HepG2 (cell line): ENCODE data around the gene HPCAL1. TPM values are rescaled to one million over a fixed set of nuclear protein-coding genes. Genes with fewer than 3 reads are reported as not detected.

Experiments used
- AKAP8 ChIP-seq: sonication (generic); formaldehyde crosslinking; IDR thresholded peaks from 2 replicates; pipeline ENCODE4 v1.5.1; 2020; ENCODE audit warnings: mild to moderate bottlenecking, missing genetic modification reagents
- ARID3A ChIP-seq: IDR thresholded peaks from 2 replicates; pipeline ENCODE4 v1.6.1; 2012; ENCODE audit warnings: low read depth, low read length, improper control_type of control experiment
- BRF2 ChIP-seq: sonication (generic); formaldehyde crosslinking; IDR thresholded peaks from 2 replicates; pipeline ENCODE4 v1.8.1; 2022; ENCODE audit warnings: mild to moderate bottlenecking, missing genetic modification reagents
- FOXA3 ChIP-seq: IDR thresholded peaks from 2 replicates; pipeline ENCODE4 v1.6.1; 2016; ENCODE audit warnings: missing genetic modification reagents, missing compliant biosample characterization
- GMEB1 ChIP-seq: sonication (generic); formaldehyde crosslinking; IDR thresholded peaks from 2 replicates; pipeline ENCODE4 v1.5.1; 2020; ENCODE audit warnings: missing genetic modification reagents, mild to moderate bottlenecking, borderline replicate concordance
- HMG20B ChIP-seq: conservative IDR thresholded peaks from 2 replicates; pipeline ENCODE4 v1.6.1; 2016; ENCODE audit warnings: missing genetic modification reagents, missing compliant biosample characterization
- MED8 ChIP-seq: sonication (generic); formaldehyde crosslinking; IDR thresholded peaks from 2 replicates; pipeline ENCODE4 v1.8.1; 2023; ENCODE audit warnings: mild to moderate bottlenecking, missing genetic modification reagents; ENCODE audit not compliant: insufficient replicate concordance
- NR0B2 ChIP-seq: sonication (generic); formaldehyde crosslinking; IDR thresholded peaks from 2 replicates; pipeline ENCODE4 v1.4.0; 2020; ENCODE audit warnings: mild to moderate bottlenecking, missing genetic modification reagents
- RBM39 ChIP-seq: fragments of 200-400 bp; formaldehyde crosslinking; IDR thresholded peaks from one replicate; pipeline ENCODE4 v1.6.1; 2018; ENCODE audit warnings: antibody characterized with exemption, mild to moderate bottlenecking, low read depth, low read length; ENCODE audit not compliant: poor library complexity, severe bottlenecking
- RORA ChIP-seq: sonication (generic); formaldehyde crosslinking; IDR thresholded peaks from 2 replicates; pipeline ENCODE4 v1.5.0; 2020; ENCODE audit warnings: mild to moderate bottlenecking, missing genetic modification reagents, moderate library complexity
- TAF1 ChIP-seq: sonication (generic); formaldehyde crosslinking; IDR thresholded peaks from 2 replicates; pipeline ENCODE4 v1.4.0; 2020; ENCODE audit warnings: missing genetic modification reagents
- TSC22D2 ChIP-seq: sonication (generic); formaldehyde crosslinking; IDR thresholded peaks from 2 replicates; pipeline ENCODE4 v1.5.1; 2020; ENCODE audit warnings: missing genetic modification reagents, mild to moderate bottlenecking, borderline replicate concordance
- ZBTB2 ChIP-seq: sonication (generic); formaldehyde crosslinking; IDR thresholded peaks from 2 replicates; pipeline ENCODE4 v1.8.0; 2022; ENCODE audit warnings: low read depth, missing genetic modification reagents
- ZBTB21 ChIP-seq: sonication (generic); formaldehyde crosslinking; IDR thresholded peaks from 2 replicates; pipeline ENCODE4 v1.4.0; 2020; ENCODE audit warnings: missing genetic modification reagents
- ZMYM4 ChIP-seq: sonication (generic); formaldehyde crosslinking; IDR thresholded peaks from 2 replicates; pipeline ENCODE4 v1.8.1; 2023; ENCODE audit warnings: mild to moderate bottlenecking, missing genetic modification reagents
- ZNF180 ChIP-seq: sonication (generic); formaldehyde crosslinking; IDR thresholded peaks from 2 replicates; pipeline ENCODE4 v1.4.0; 2020; ENCODE audit warnings: low read depth, missing genetic modification reagents, borderline replicate concordance
- ZNF44 ChIP-seq: sonication (generic); formaldehyde crosslinking; IDR thresholded peaks from 2 replicates; pipeline ENCODE4 v1.5.1; 2020; ENCODE audit warnings: mild to moderate bottlenecking, missing genetic modification reagents
- ZNF501 ChIP-seq: sonication (generic); formaldehyde crosslinking; IDR thresholded peaks from 2 replicates; pipeline ENCODE4 v1.5.1; 2020; ENCODE audit warnings: mild to moderate bottlenecking, moderate library complexity, missing genetic modification reagents
- ZNF547 ChIP-seq: sonication (generic); formaldehyde crosslinking; IDR thresholded peaks from 2 replicates; pipeline ENCODE4 v1.5.1; 2020; ENCODE audit warnings: mild to moderate bottlenecking, missing genetic modification reagents
- polyA plus RNA-seq, 8 experiments: library from polyadenylated mRNA; depleted of rRNA in 3 of 8; stranded (reverse) in 7 of 8; unstranded in 1 of 8; fragments of >200 nt; fragmentation: Illumina TruSeq in 4 of 8; extraction: Trizol in 4 of 8; gene quantifications; 2 replicates each; pipeline versions ENCODE4 v1.2.1 to v1.2.3, GENCODE V29; 2011 to 2016; ENCODE audit warnings: low read depth in 4 of 8, missing spikeins in 1 of 8, mixed read lengths in 1 of 8; ENCODE audit not compliant: insufficient read depth in 1 of 8
- total RNA-seq, 5 experiments: library from RNA; depleted of rRNA; stranded (reverse); fragments of >200 nt; fragmentation: Illumina TruSeq; extraction: Trizol; gene quantifications; 2 replicates each; pipeline ENCODE4 v1.2.3, GENCODE V29; 2016; ENCODE audit warnings: low read depth in 1 of 5

HPCAL1 gene
- total and polyA plus RNA-seq, 2 of the 13 experiments (the other 11 are each of a cell fraction or from before 2014, with no cell fraction given) = 29.5 to 29.9 TPM

GRCh38 chr2:10300997-10301940, 1.4 kb upstream of the HPCAL1 start (continued):
- TF ChIP-seq BRF2 (no peak), FOXA3 (CRISPR knock-in tag) (peak; percentile 93), ZMYM4 (peak; percentile 63), NR0B2 (CRISPR knock-in tag) (peak; percentile 30; the same call in 1 of the 2 replicates), HMG20B (CRISPR knock-in tag) (no peak), RORA (CRISPR knock-in tag) (no peak), ZNF501 (CRISPR knock-in tag) (peak; percentile 94), ZNF44 (CRISPR knock-in tag) (no peak; the same call in 1 of the 2 replicates), ARID3A (no peak), ZNF180 (no peak), TSC22D2 (CRISPR knock-in tag) (peak; percentile 37; the same call in 1 of the 2 replicates), TAF1 (CRISPR knock-in tag) (peak; percentile 34; the same call in 1 of the 2 replicates), ZNF547 (CRISPR knock-in tag) (no peak; the same call in 1 of the 2 replicates), ZBTB2 (peak; percentile 66; the same call in 1 of the 2 replicates), RBM39 (no peak), AKAP8 (CRISPR knock-in tag) (no peak), ZBTB21 (CRISPR knock-in tag) (no peak), MED8 (peak; percentile 85), GMEB1 (CRISPR knock-in tag) (no peak)
